SK-N-SH (cell line): ENCODE measurements around the gene IRAK2. TPM values are rescaled to one million over a fixed set of nuclear protein-coding genes. Genes with fewer than 3 reads are reported as not detected.

Experiments used
- CTCF ChIA-PET: fragments of 300-600, 350-600 bp; formaldehyde crosslinking; extraction: SDS; loops from one replicate; lab custom pipeline; 2021; lab: Yijun Ruan, JAX
- POLR2A ChIA-PET: fragments of 350-600 bp; sonication (Branson Sonifier 250); formaldehyde crosslinking; extraction: SDS; loops from one replicate; lab custom pipeline; 2020; ENCODE audit warnings: antibody characterized with exemption, inconsistent platforms; lab: Yijun Ruan, JAX
- DNase-seq: peaks from one replicate; pipeline ENCODE4 v3.0.0; 2012
- H2AFZ ChIP-seq: fragments of 200-600 bp; sonication (generic); 2 replicates; pipeline ENCODE4 v1.8.1; 2016; ENCODE audit warnings: antibody characterized with exemption, mild to moderate bottlenecking, low read depth
- H3F3A ChIP-seq: fragments of 200-600 bp; sonication (generic); replicated peaks from 2 replicates; pipeline ENCODE3; 2016; ENCODE audit warnings: antibody characterized with exemption, mild to moderate bottlenecking; ENCODE audit not compliant: insufficient read depth
- H3K27ac ChIP-seq, 2 experiments: fragments of 200-500 bp in 1 of 2; fragments of 200-600 bp in 1 of 2; sonication (Bioruptor generic) in 1 of 2; sonication (generic), shearing (Covaris generic) in 1 of 2; 2 replicates each; pipeline versions ENCODE4 v1.5.1 to v1.6.1; 2014 to 2016; ENCODE audit warnings: low read depth in 2 of 2, inconsistent platforms in 1 of 2, low read length in 1 of 2, mild to moderate bottlenecking in 1 of 2, mixed read lengths in 1 of 2
- H3K27me3 ChIP-seq: fragments of 200-600 bp; sonication (generic), shearing (Covaris generic); 2 replicates; pipeline ENCODE4 v1.6.1; 2016; ENCODE audit warnings: mixed run types; ENCODE audit not compliant: insufficient read depth
- H3K36me3 ChIP-seq, 2 experiments: fragments of 200-500 bp in 1 of 2; fragments of 200-600 bp in 1 of 2; sonication (Bioruptor generic) in 1 of 2; sonication (generic) in 1 of 2; replicated peaks in 1 of 2; 2 replicates each; pipeline versions ENCODE3 to v1.5.1; 2014 to 2016; ENCODE audit warnings: low read length in 1 of 2, mild to moderate bottlenecking in 1 of 2; ENCODE audit not compliant: insufficient read depth in 2 of 2, control insufficient read depth in 1 of 2
- H3K4me1 ChIP-seq, 2 experiments: fragments of 200-500 bp in 1 of 2; fragments of 200-600 bp in 1 of 2; sonication (Bioruptor generic) in 1 of 2; sonication (generic), shearing (Covaris generic) in 1 of 2; 2 replicates each; pipeline versions ENCODE4 v1.5.1 to v1.6.1; 2014 to 2016; ENCODE audit warnings: low read depth in 1 of 2, low read length in 1 of 2, mixed run types in 1 of 2; ENCODE audit not compliant: insufficient read depth in 2 of 2, control insufficient read depth in 1 of 2
- H3K4me2 ChIP-seq: fragments of 200-600 bp; sonication (generic), shearing (Covaris generic); 2 replicates; pipeline ENCODE4 v1.6.1; 2017; ENCODE audit warnings: mixed run types
- H3K4me3 ChIP-seq, 2 experiments: fragments of 200-500 bp in 1 of 2; fragments of 200-600 bp in 1 of 2; sonication (Bioruptor generic) in 1 of 2; sonication (generic), shearing (Covaris generic) in 1 of 2; 2 replicates each; pipeline versions ENCODE4 v1.5.1 to v1.8.1; 2014 to 2016; ENCODE audit warnings: low read depth in 2 of 2, inconsistent platforms in 1 of 2, low read length in 1 of 2, mild to moderate bottlenecking in 1 of 2, mixed read lengths in 1 of 2, moderate library complexity in 1 of 2
- H3K79me2 ChIP-seq: fragments of 200-600 bp; sonication (generic); 2 replicates; pipeline ENCODE4 v1.8.1; 2017; ENCODE audit warnings: mild to moderate bottlenecking; ENCODE audit not compliant: insufficient read depth
- H3K9ac ChIP-seq: fragments of 200-600 bp; sonication (generic); 2 replicates; pipeline ENCODE4 v1.6.1; 2017; ENCODE audit warnings: mixed run types
- H3K9me2 ChIP-seq: fragments of 200-600 bp; sonication (generic); 2 replicates; pipeline ENCODE4 v1.6.1; 2017; ENCODE audit warnings: mixed run types
- H3K9me3 ChIP-seq: fragments of 200-600 bp; sonication (generic); 2 replicates; pipeline ENCODE4 v1.6.1; 2017; ENCODE audit warnings: mixed run types, mild to moderate bottlenecking, moderate library complexity
- H4K20me1 ChIP-seq: fragments of 200-600 bp; sonication (generic); 2 replicates; pipeline ENCODE4 v1.6.1; 2017; ENCODE audit warnings: mild to moderate bottlenecking, mixed run types; ENCODE audit not compliant: insufficient read depth
- EZH2phosphoT487 ChIP-seq: fragments of 200-600 bp; sonication (generic); IDR thresholded peaks from 2 replicates; pipeline ENCODE4 v1.6.1; 2017; ENCODE audit warnings: low read depth, mixed run types, mild to moderate bottlenecking, antibody characterized with exemption, moderate library complexity, borderline replicate concordance
- FOXM1 ChIP-seq: IDR thresholded peaks from 2 replicates; pipeline ENCODE4 v1.4.0; 2012; ENCODE audit warnings: low read depth, mild to moderate bottlenecking
- GABPA ChIP-seq: IDR thresholded peaks from 2 replicates; pipeline ENCODE4 v1.4.0; 2012; ENCODE audit warnings: low read depth, mild to moderate bottlenecking
- IRF3 ChIP-seq: fragments of 150-350 bp; IDR thresholded peaks from 2 replicates; pipeline ENCODE4 v1.6.1; 2016; ENCODE audit warnings: mild to moderate bottlenecking, low read depth, low read length
- MAX ChIP-seq: IDR thresholded peaks from 2 replicates; pipeline ENCODE4 v1.4.0; 2012; ENCODE audit warnings: low read depth
- MXI1 ChIP-seq: IDR thresholded peaks from 2 replicates; pipeline ENCODE4 v1.6.1; 2012; ENCODE audit warnings: mild to moderate bottlenecking, low read depth, low read length, improper control_type of control experiment
- NRF1 ChIP-seq: IDR thresholded peaks from 2 replicates; pipeline ENCODE4 v1.6.1; 2012; ENCODE audit warnings: low read depth, mild to moderate bottlenecking, low read length
- PBX3 ChIP-seq: IDR thresholded peaks from 2 replicates; pipeline ENCODE4; 2012
- POLR2AphosphoS5 ChIP-seq: IDR thresholded peaks from 2 replicates; pipeline ENCODE4 v1.6.1; 2012; ENCODE audit warnings: low read depth, low read length
- RAD21 ChIP-seq: IDR thresholded peaks from 2 replicates; pipeline ENCODE4 v1.6.1; 2012; ENCODE audit warnings: mild to moderate bottlenecking, low read length
- RCOR1 ChIP-seq: fragments of 150-350 bp; IDR thresholded peaks from 2 replicates; pipeline ENCODE4 v1.6.1; 2017; ENCODE audit warnings: antibody characterized with exemption, low read length
- RXRA ChIP-seq: IDR thresholded peaks from 2 replicates; pipeline ENCODE4 v1.4.0; 2012; ENCODE audit warnings: low read depth, mild to moderate bottlenecking, borderline replicate concordance
- SMC3 ChIP-seq: IDR thresholded peaks from 2 replicates; pipeline ENCODE4 v1.6.1; 2012; ENCODE audit warnings: low read depth, low read length, improper control_type of control experiment
- USF1 ChIP-seq: IDR thresholded peaks from 2 replicates; pipeline ENCODE4 v1.4.0; 2012; ENCODE audit warnings: low read depth, borderline replicate concordance
- USF2 ChIP-seq: fragments of 150-350 bp; IDR thresholded peaks from 2 replicates; pipeline ENCODE4 v1.6.1; 2017; ENCODE audit warnings: antibody characterized with exemption, low read length, low read depth, borderline replicate concordance
- ZBTB33 ChIP-seq: IDR thresholded peaks from 2 replicates; pipeline ENCODE4 v1.4.0; 2012; ENCODE audit warnings: low read depth, borderline replicate concordance
- whole genome bisulfite sequencing: methylation state at CpG from one replicate; pipeline ENCODE4 v1.1.6; 2017; ENCODE audit warnings: low lambda C conversion rate; 5-methylcytosine and 5-hydroxymethylcytosine counted together
- polyA plus RNA-seq, 3 experiments: library from polyadenylated mRNA; depleted of rRNA; stranded (reverse); fragments of >200 nt; gene quantifications; 2 replicates each; pipeline ENCODE4 v1.2.3, GENCODE V29; 2012

Gene IRAK2
- polyA plus RNA-seq, 1 of the 3 experiments (the other 2 are of a cell fraction) = 7.7 TPM

GRCh38 chr3:10185804-10186762, 21.4 kb downstream of the IRAK2 start:
- Histone ChIP-seq H3K79me2 (peaks cover 19% of the 10 kb centered on the region), H3K9me2 (no peaks in the 10 kb centered on the region), H3F3A (peaks cover 15% of the 10 kb centered on the region), H3K27me3 (no peaks in the 10 kb centered on the region), H3K9me3 (no peaks in the 10 kb centered on the region), H3K4me3 (no peak overlapping the region), H3K36me3 (peaks cover 0 to 11% of the 10 kb centered on the region in 2 experiments), H3K4me1 (peaks cover 12 to 26% of the 10 kb centered on the region in 2 experiments), H3K9ac (no peak overlapping the region), H2AFZ (no peak overlapping the region), H3K4me2 (no peak overlapping the region), H3K27ac (peak overlapping the region in 1 of 2 experiments; percentile 18; a peak in 1 of 4 replicates), H4K20me1 (no peaks in the 10 kb centered on the region)
- DNase-seq = no peak
- TF ChIP-seq PBX3 (no peak), IRF3 (no peak), RAD21 (no peak)
- CTCF ChIA-PET = no interaction called here
- 85% methylated on average over 12 of the region's 12 CpGs for WGBS
- POLR2A ChIA-PET = no interaction called here

- Histone ChIP-seq H3K4me2 (no peak overlapping the region), H4K20me1 (no peaks in the 10 kb centered on the region), H3K27me3 (no peaks in the 10 kb centered on the region), H2AFZ (no peak overlapping the region), H3K9ac (no peak overlapping the region), H3K4me3 (no peak overlapping the region), H3K4me1 (peaks cover 12 to 35% of the 10 kb centered on the region in 2 experiments), H3K9me2 (no peaks in the 10 kb centered on the region), H3F3A (peaks cover 27% of the 10 kb centered on the region), H3K79me2 (peaks cover 16% of the 10 kb centered on the region; the same call in 1 of the 2 replicates), H3K36me3 (peaks cover 0 to 11% of the 10 kb centered on the region in 2 experiments), H3K9me3 (no peaks in the 10 kb centered on the region), H3K27ac (no peak overlapping the region)
- 85% methylated on average over 4 of the region's 4 CpGs for WGBS
- TF ChIP-seq MAX (no peak), PBX3 (no peak), USF2 (no peak), MXI1 (no peak), RXRA (no peak), RCOR1 (no peak), GABPA (no peak), POLR2AphosphoS5 (no peak), FOXM1 (no peak), NRF1 (no peak), ZBTB33 (no peak), EZH2phosphoT487 (no peak), USF1 (no peak), SMC3 (no peak)
- ChIA-PET POLR2A (no interaction called here), CTCF (no interaction called here)
- no peak for DNase-seq
These were observed 22.7 kb downstream of the IRAK2 start for GRCh38 chr3:10187290-10187876.
